Neural cell (in vitro differentiated cells): ENCODE data around the gene LRCH1. TPM values are rescaled to one million over a fixed set of nuclear protein-coding genes. Genes with fewer than 3 reads are reported as not detected.

Experiments
- H2AFZ ChIP-seq: fragments of 200-600, 300-800 bp; sonication (generic), shearing (Covaris generic); 2 replicates; pipeline ENCODE4 v1.6.0; 2014; ENCODE audit warnings: low read depth, mild to moderate bottlenecking, antibody characterized with exemption, low read length, moderate library complexity
- H3F3A ChIP-seq: fragments of 200-600 bp; shearing (Covaris generic); 2 replicates; pipeline ENCODE4 v1.6.1; 2016; ENCODE audit warnings: mild to moderate bottlenecking, moderate library complexity, mixed read lengths, antibody characterized with exemption, low read length; ENCODE audit not compliant: insufficient read depth, poor library complexity, severe bottlenecking
- H3K27ac ChIP-seq: fragments of 200-600, 300-800 bp; sonication (generic), shearing (Covaris generic); 2 replicates; pipeline ENCODE4 v1.5.1; 2014; ENCODE audit warnings: mild to moderate bottlenecking, low read length, moderate library complexity
- H3K27me3 ChIP-seq: fragments of 300-800, 200-600 bp; sonication (generic), shearing (Covaris generic); 2 replicates; pipeline ENCODE4 v1.6.0; 2014; ENCODE audit warnings: mild to moderate bottlenecking, low read depth, low read length, moderate library complexity; ENCODE audit not compliant: insufficient read depth
- H3K36me3 ChIP-seq: fragments of 300-800, 200-600 bp; sonication (generic), shearing (Covaris generic); 2 replicates; pipeline ENCODE4 v1.5.1; 2014; ENCODE audit warnings: mild to moderate bottlenecking, antibody characterized with exemption, low read length, moderate library complexity; ENCODE audit not compliant: insufficient read depth
- H3K4me2 ChIP-seq: fragments of 300-800, 200-600 bp; sonication (generic), shearing (Covaris generic); 2 replicates; pipeline ENCODE4 v1.6.0; 2014; ENCODE audit warnings: mild to moderate bottlenecking, low read length
- H3K4me3 ChIP-seq: fragments of 300-800, 200-600 bp; sonication (generic), shearing (Covaris generic); 2 replicates; pipeline ENCODE4 v1.5.1; 2014; ENCODE audit warnings: mild to moderate bottlenecking, low read length, moderate library complexity
- H3K79me2 ChIP-seq: fragments of 200-600 bp; shearing (Covaris generic); replicated peaks from 2 replicates; pipeline ENCODE4 v1.6.0; 2014; ENCODE audit warnings: mild to moderate bottlenecking, low read length, moderate library complexity; ENCODE audit not compliant: insufficient read depth
- H3K9ac ChIP-seq: fragments of 300-800, 200-600 bp; sonication (generic), shearing (Covaris generic); 2 replicates; pipeline ENCODE4 v1.6.1; 2016; ENCODE audit warnings: mild to moderate bottlenecking, low read length, mixed read lengths
- H3K9me2 ChIP-seq: fragments of 200-600 bp; shearing (Covaris generic); 2 replicates; pipeline ENCODE4 v1.6.1; 2016; ENCODE audit warnings: mild to moderate bottlenecking, low read length, mixed read lengths; ENCODE audit not compliant: insufficient read depth
- H3K9me3 ChIP-seq: fragments of 200-600, 300-800 bp; sonication (generic), shearing (Covaris generic); 2 replicates; pipeline ENCODE4 v1.6.1; 2016; ENCODE audit warnings: mild to moderate bottlenecking, mixed run types, low read length, moderate library complexity, mixed read lengths
- H4K20me1 ChIP-seq: fragments of 200-600 bp; shearing (Covaris generic); 2 replicates; pipeline ENCODE4 v1.6.1; 2016; ENCODE audit warnings: mild to moderate bottlenecking, mixed run types; ENCODE audit not compliant: insufficient read depth
- EP300 ChIP-seq: fragments of 450-650 bp; conservative IDR thresholded peaks from 2 replicates; pipeline ENCODE4 v1.6.1; 2014; ENCODE audit warnings: antibody characterized with exemption, mild to moderate bottlenecking, moderate library complexity; ENCODE audit not compliant: poor library complexity, severe bottlenecking
- EZH2 ChIP-seq: fragments of 200-600, 300-800 bp; shearing (Covaris generic), sonication (generic); IDR thresholded peaks from 2 replicates; pipeline ENCODE4 v1.6.1; 2014; ENCODE audit warnings: antibody characterized with exemption, low read length, borderline replicate concordance, mild to moderate bottlenecking; ENCODE audit not compliant: insufficient read depth, poor library complexity, severe bottlenecking
- MXI1 ChIP-seq: fragments of 450-650 bp; conservative IDR thresholded peaks from 2 replicates; pipeline ENCODE4 v1.6.1; 2014; ENCODE audit warnings: antibody characterized with exemption, mild to moderate bottlenecking; ENCODE audit not compliant: poor library complexity, severe bottlenecking
- POLR2AphosphoS5 ChIP-seq: IDR thresholded peaks from 2 replicates; pipeline ENCODE4 v1.6.1; 2012
- RAD21 ChIP-seq: fragments of 450-650 bp; conservative IDR thresholded peaks from 2 replicates; pipeline ENCODE4 v1.6.1; 2014; ENCODE audit warnings: antibody characterized with exemption, mild to moderate bottlenecking, moderate library complexity
- SMC3 ChIP-seq: fragments of 450-650 bp; conservative IDR thresholded peaks from 2 replicates; pipeline ENCODE4 v1.6.1; 2014; ENCODE audit warnings: antibody characterized with exemption, mild to moderate bottlenecking, moderate library complexity; ENCODE audit not compliant: poor library complexity
- TAF1 ChIP-seq: IDR thresholded peaks from 2 replicates; pipeline ENCODE4 v1.6.1; 2012; ENCODE audit warnings: low read depth
- polyA plus RNA-seq: library from polyadenylated mRNA; depleted of rRNA; stranded (reverse); fragments of >200 nt; gene quantifications from 2 replicates; pipeline ENCODE4 v1.2.3, GENCODE V29; 2014
- TF ChIP-seq, protein P1 (sequence below): IDR thresholded peaks from 2 replicates; pipeline ENCODE4 v1.6.1; 2012; ENCODE audit warnings: borderline replicate concordance
- TF ChIP-seq, protein P2 (sequence below): fragments of 450-650 bp; IDR thresholded peaks from 2 replicates; pipeline ENCODE4 v1.5.1; 2014; ENCODE audit warnings: antibody characterized with exemption, mild to moderate bottlenecking, moderate library complexity; ENCODE audit not compliant: poor library complexity, severe bottlenecking

The LRCH1 gene
- polyA plus RNA-seq, 1 donor from 2014 or later = 15.4 TPM

DNA sequence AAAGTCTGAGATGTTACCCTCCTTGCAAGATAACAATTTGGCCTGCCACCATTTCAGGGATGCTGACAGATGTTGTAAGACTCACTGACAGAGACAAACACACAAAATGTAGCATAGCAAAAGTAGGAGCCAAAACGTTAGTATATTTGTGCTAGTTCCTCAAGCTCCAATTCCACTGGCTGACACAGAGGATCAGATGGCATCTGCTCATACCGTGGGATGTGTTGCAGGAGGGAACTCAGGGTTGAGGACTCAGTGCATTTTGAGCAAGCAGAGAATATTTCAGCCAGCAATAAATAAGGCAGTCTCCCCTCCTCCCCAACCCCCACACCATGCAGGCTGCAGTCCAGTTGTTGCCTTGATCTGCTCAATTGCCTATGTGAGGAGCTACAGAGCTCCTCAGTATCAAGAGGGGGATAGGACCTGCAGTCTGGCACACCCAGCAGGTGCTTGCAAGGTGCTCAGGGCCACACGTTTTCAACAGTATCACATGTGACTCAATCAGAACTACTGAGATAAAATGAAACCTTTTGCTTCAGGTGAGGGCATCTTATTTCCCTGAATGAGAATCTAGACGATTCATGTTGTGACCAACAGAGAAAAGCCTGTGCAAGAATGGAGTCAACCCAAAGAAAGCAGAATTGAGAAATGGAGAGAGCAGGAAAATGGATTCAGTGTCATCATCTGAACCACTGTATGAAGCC is 23.6 kb upstream of the LRCH1 start:
- H3K9ac ChIP-seq = no peak overlapping the region
- H3K4me3 ChIP-seq = no peak overlapping the region
- TF ChIP-seq EZH2 (no peak), POLR2AphosphoS5 (no peak), SMC3 (no peak)
- TF ChIP-seq, protein P1, sequence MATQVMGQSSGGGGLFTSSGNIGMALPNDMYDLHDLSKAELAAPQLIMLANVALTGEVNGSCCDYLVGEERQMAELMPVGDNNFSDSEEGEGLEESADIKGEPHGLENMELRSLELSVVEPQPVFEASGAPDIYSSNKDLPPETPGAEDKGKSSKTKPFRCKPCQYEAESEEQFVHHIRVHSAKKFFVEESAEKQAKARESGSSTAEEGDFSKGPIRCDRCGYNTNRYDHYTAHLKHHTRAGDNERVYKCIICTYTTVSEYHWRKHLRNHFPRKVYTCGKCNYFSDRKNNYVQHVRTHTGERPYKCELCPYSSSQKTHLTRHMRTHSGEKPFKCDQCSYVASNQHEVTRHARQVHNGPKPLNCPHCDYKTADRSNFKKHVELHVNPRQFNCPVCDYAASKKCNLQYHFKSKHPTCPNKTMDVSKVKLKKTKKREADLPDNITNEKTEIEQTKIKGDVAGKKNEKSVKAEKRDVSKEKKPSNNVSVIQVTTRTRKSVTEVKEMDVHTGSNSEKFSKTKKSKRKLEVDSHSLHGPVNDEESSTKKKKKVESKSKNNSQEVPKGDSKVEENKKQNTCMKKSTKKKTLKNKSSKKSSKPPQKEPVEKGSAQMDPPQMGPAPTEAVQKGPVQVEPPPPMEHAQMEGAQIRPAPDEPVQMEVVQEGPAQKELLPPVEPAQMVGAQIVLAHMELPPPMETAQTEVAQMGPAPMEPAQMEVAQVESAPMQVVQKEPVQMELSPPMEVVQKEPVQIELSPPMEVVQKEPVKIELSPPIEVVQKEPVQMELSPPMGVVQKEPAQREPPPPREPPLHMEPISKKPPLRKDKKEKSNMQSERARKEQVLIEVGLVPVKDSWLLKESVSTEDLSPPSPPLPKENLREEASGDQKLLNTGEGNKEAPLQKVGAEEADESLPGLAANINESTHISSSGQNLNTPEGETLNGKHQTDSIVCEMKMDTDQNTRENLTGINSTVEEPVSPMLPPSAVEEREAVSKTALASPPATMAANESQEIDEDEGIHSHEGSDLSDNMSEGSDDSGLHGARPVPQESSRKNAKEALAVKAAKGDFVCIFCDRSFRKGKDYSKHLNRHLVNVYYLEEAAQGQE = no peak
- TF ChIP-seq, protein P2, sequence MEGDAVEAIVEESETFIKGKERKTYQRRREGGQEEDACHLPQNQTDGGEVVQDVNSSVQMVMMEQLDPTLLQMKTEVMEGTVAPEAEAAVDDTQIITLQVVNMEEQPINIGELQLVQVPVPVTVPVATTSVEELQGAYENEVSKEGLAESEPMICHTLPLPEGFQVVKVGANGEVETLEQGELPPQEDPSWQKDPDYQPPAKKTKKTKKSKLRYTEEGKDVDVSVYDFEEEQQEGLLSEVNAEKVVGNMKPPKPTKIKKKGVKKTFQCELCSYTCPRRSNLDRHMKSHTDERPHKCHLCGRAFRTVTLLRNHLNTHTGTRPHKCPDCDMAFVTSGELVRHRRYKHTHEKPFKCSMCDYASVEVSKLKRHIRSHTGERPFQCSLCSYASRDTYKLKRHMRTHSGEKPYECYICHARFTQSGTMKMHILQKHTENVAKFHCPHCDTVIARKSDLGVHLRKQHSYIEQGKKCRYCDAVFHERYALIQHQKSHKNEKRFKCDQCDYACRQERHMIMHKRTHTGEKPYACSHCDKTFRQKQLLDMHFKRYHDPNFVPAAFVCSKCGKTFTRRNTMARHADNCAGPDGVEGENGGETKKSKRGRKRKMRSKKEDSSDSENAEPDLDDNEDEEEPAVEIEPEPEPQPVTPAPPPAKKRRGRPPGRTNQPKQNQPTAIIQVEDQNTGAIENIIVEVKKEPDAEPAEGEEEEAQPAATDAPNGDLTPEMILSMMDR = no peak
- no peaks in the 10 kb centered on the region for H3F3A ChIP-seq
- H3K9me3 ChIP-seq = no peaks in the 10 kb centered on the region
- no peak overlapping the region for H3K4me2 ChIP-seq
- no peaks in the 10 kb centered on the region for H3K79me2 ChIP-seq
- no peaks in the 10 kb centered on the region for H3K9me2 ChIP-seq
- H2AFZ ChIP-seq = no peak overlapping the region
- no peaks in the 10 kb centered on the region for H3K27me3 ChIP-seq
- H3K27ac ChIP-seq = no peak overlapping the region
- H4K20me1 ChIP-seq = no peaks in the 10 kb centered on the region
- H3K36me3 ChIP-seq = no peaks in the 10 kb centered on the region

DNA sequence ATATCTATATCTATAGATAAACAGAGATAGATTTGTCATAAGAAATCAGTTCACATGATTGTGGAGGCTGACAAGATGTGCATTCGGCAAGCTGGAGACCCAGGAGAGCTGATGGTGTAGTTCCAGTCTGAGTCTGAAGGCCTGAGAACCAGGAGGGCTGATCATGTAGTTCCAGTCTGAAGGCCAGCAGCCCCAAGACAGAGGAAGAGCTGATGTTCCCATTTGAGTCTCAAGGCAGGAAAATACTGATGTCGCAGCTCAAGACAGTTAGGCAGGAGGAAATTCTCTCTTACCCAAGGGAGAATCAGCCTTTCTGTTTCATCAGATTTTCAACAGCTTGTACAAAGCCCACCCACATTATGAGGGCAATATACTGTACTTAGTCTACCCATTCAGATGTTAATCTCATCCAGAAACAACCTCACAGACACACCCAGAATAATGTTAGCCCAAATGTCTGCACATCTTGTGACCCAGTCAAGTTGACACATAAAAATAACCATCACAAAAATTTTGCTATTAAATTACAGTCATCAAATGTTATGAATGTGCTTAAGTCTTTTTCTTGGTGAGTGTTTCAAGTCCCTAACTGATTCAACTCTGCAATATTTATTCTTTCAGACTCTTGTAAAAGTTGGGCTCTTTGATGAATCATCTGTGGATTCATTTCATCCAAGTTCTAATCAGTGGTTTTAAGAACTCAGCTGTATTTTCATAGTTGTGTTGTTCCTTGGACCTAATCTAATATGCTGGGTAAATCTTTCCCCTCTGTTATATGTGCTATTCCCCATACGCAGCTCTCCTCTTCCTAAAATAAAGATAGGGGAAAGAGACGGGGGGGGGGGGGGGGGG is 22.7 kb upstream of the LRCH1 start:
- H3K79me2 ChIP-seq = no peaks in the 10 kb centered on the region
- no peak overlapping the region for H3K4me2 ChIP-seq
- H3K4me3 ChIP-seq = no peak overlapping the region
- H3F3A ChIP-seq = no peaks in the 10 kb centered on the region
- no peaks in the 10 kb centered on the region for H4K20me1 ChIP-seq
- no peaks in the 10 kb centered on the region for H3K36me3 ChIP-seq
- no peak overlapping the region for H2AFZ ChIP-seq
- no peaks in the 10 kb centered on the region for H3K27me3 ChIP-seq
- no peaks in the 10 kb centered on the region for H3K9me2 ChIP-seq
- TF ChIP-seq SMC3 = no peak
- TF ChIP-seq, protein P1 = no peak
- TF ChIP-seq RAD21 = no peak
- no peak for TF ChIP-seq POLR2AphosphoS5
- no peak for TF ChIP-seq EP300
- TF ChIP-seq, protein P2 = no peak
- TF ChIP-seq TAF1 = no peak
- no peak for TF ChIP-seq MXI1
- no peak for TF ChIP-seq EZH2
- no peak overlapping the region for H3K9ac ChIP-seq
- H3K27ac ChIP-seq = no peak overlapping the region
- H3K9me3 ChIP-seq = no peaks in the 10 kb centered on the region
